Colonic mucosa (tissue), 4 donors: Measurements from ENCODE around the gene RALY. TPM values are rescaled to one million over a fixed set of nuclear protein-coding genes. Genes with fewer than 3 reads are reported as not detected.

Source experiments
- DNase-seq: peaks from one replicate; pipeline ENCODE4 v3.0.0-alpha.2; 2020
- H3K27ac ChIP-seq: fragments of 200-600 bp; one replicate; pipeline ENCODE4 v1.8.0; 2021
- H3K27me3 ChIP-seq: fragments of 200-600 bp; one replicate; pipeline ENCODE4 v1.8.0; 2021
- H3K36me3 ChIP-seq: fragments of 200-600 bp; one replicate; pipeline ENCODE4 v1.8.0; 2021
- H3K4me1 ChIP-seq: fragments of 200-600 bp; one replicate; pipeline ENCODE4 v1.8.0; 2021; ENCODE audit warnings: mild to moderate bottlenecking
- H3K4me3 ChIP-seq: fragments of 200-600 bp; one replicate; pipeline ENCODE4 v1.8.0; 2021
- H3K9ac ChIP-seq, 2 donors: one replicate each; pipeline ENCODE4 v1.7.0; 2013; ENCODE audit warnings: control low read depth in 2 of 2, low read depth in 2 of 2, low read length in 2 of 2
- H3K9me3 ChIP-seq: fragments of 200-600 bp; one replicate; pipeline ENCODE4 v1.8.0; 2021
- CTCF ChIP-seq: fragments of 200-600 bp; IDR thresholded peaks from one replicate; pipeline ENCODE4 v1.8.0; 2022; ENCODE audit warnings: antibody characterized with exemption, mild to moderate bottlenecking
- intact Hi-C: fragments of 100-400 bp; cut with DNase I; formaldehyde crosslinking; loops from one replicate; pipeline ENCODE4 v1.14.1; 2022
- total RNA-seq, 2 donors: library from RNA; stranded (reverse); fragmentation: NEBNext Ultra II Directional in 1 of 2; extraction: Animal tissue kit (Norgen Biotek cat#: 25700) in 1 of 2; gene quantifications; one replicate each; pipeline ENCODE4 v1.2.1, GENCODE V29; 2021
- donor health status: healthy.
- donor health status: DM: no; HTN: no; CAD: no.
- donor health status: DM: no; HTN: no; CAD: no.

RALY gene
- total RNA-seq, 2 donors from 2014 or later = 196 to 212 TPM

- Histone ChIP-seq H3K4me3 (no peak overlapping the region), H3K36me3 (no peaks in the 10 kb centered on the region), H3K9me3 (no peaks in the 10 kb centered on the region), H3K9ac (no peak overlapping the region), H3K4me1 (peaks cover 4% of the 10 kb centered on the region), H3K27ac (no peak overlapping the region), H3K27me3 (no peaks in the 10 kb centered on the region)
- TF ChIP-seq CTCF = no peak
- no peak for DNase-seq
- intact Hi-C loops = no loop called here
Observed at GRCh38 chr20:33986560-33987216, 7.0 kb upstream of the RALY start.

GRCh38 chr20:33990075-33990474 is 3.6 kb upstream of the RALY start:
- intact Hi-C loops = loop anchor here (10.0 kb wide), 1 partner anchor 75 kb away; no protein-coding TSS in a partner anchor
- TF ChIP-seq CTCF = no peak
- Histone ChIP-seq H3K9me3 (no peaks in the 10 kb centered on the region), H3K36me3 (no peaks in the 10 kb centered on the region), H3K4me1 (peaks cover 11% of the 10 kb centered on the region), H3K9ac (no peak overlapping the region), H3K4me3 (no peak overlapping the region), H3K27me3 (no peaks in the 10 kb centered on the region), H3K27ac (no peak overlapping the region)
- no peak for DNase-seq

- DNase-seq = no peak
- no peak for TF ChIP-seq CTCF
- H3K36me3 ChIP-seq = no peaks in the 10 kb centered on the region
- H3K9ac ChIP-seq = no peak overlapping the region
- no peak overlapping the region for H3K27ac ChIP-seq
- no peak overlapping the region for H3K4me3 ChIP-seq
- intact Hi-C loops = loop anchor here (10.0 kb wide), 1 partner anchor 73 kb away; no protein-coding TSS in a partner anchor
- H3K9me3 ChIP-seq = no peaks in the 10 kb centered on the region
- no peaks in the 10 kb centered on the region for H3K27me3 ChIP-seq
- H3K4me1 ChIP-seq = peaks cover 16% of the 10 kb centered on the region
Observed at GRCh38 chr20:33991502-33991901, 2.2 kb upstream of the RALY start.

GRCh38 chr20:33992145-33992922 is 1.4 kb upstream of the RALY start:
- peaks cover 21% of the 10 kb centered on the region for H3K4me1 ChIP-seq
- intact Hi-C loops = loop anchor here (10.0 kb wide), 1 partner anchor 72 kb away; no protein-coding TSS in a partner anchor
- H3K4me3 ChIP-seq = peak overlapping the region; percentile 87
- peak overlapping the region; percentile 63 to 98 for H3K9ac ChIP-seq
- TF ChIP-seq CTCF = no peak
- no peaks in the 10 kb centered on the region for H3K27me3 ChIP-seq
- H3K27ac ChIP-seq = peak overlapping the region; percentile 90
- no peaks in the 10 kb centered on the region for H3K9me3 ChIP-seq
- no peak for DNase-seq
- H3K36me3 ChIP-seq = no peaks in the 10 kb centered on the region

GRCh38 chr20:33992923-33993575 is 662 bp upstream of the RALY start:
- intact Hi-C loops = loop anchor here (10.0 kb wide), 1 partner anchor 72 kb away; no protein-coding TSS in a partner anchor
- H3K4me3 ChIP-seq = peak overlapping the region; percentile 87
- DNase-seq = peak; percentile 100
- H3K36me3 ChIP-seq = no peaks in the 10 kb centered on the region
- no peak for TF ChIP-seq CTCF
- H3K27ac ChIP-seq = peak overlapping the region; percentile 99
- no peaks in the 10 kb centered on the region for H3K9me3 ChIP-seq
- H3K4me1 ChIP-seq = peaks cover 21% of the 10 kb centered on the region
- H3K9ac ChIP-seq = peak overlapping the region; percentile 63 to 98
- H3K27me3 ChIP-seq = no peaks in the 10 kb centered on the region
